HepG2 (cell line): ENCODE measurements around the gene CALCR. TPM values are rescaled to one million over a fixed set of nuclear protein-coding genes. Genes with fewer than 3 reads are reported as not detected.

Experiments
- FOXA3 ChIP-seq: IDR thresholded peaks from 2 replicates; pipeline ENCODE4 v1.6.1; 2016; ENCODE audit warnings: missing genetic modification reagents, missing compliant biosample characterization
- FOXJ3 ChIP-seq: sonication (generic); formaldehyde crosslinking; IDR thresholded peaks from 2 replicates; pipeline ENCODE4 v1.4.0; 2020; ENCODE audit warnings: missing genetic modification reagents, mild to moderate bottlenecking, borderline replicate concordance
- GPN1 ChIP-seq: sonication (generic); formaldehyde crosslinking; IDR thresholded peaks from 2 replicates; pipeline ENCODE4 v1.5.1; 2020; ENCODE audit warnings: missing genetic modification reagents, borderline replicate concordance
- KLF9 ChIP-seq: IDR thresholded peaks from 2 replicates; pipeline ENCODE4 v1.6.1; 2016; ENCODE audit warnings: low read depth
- NFAT5 ChIP-seq: sonication (generic); formaldehyde crosslinking; IDR thresholded peaks from 2 replicates; pipeline ENCODE4 v1.4.0; 2020; ENCODE audit warnings: missing genetic modification reagents
- SNAPC4 ChIP-seq: sonication (generic); formaldehyde crosslinking; IDR thresholded peaks from 2 replicates; pipeline ENCODE4 v1.4.0; 2020; ENCODE audit warnings: mild to moderate bottlenecking, missing genetic modification reagents
- ZNF10 ChIP-seq: sonication (generic); formaldehyde crosslinking; IDR thresholded peaks from 2 replicates; pipeline ENCODE4 v1.4.0; 2020; ENCODE audit warnings: mild to moderate bottlenecking, low read depth, missing genetic modification reagents, borderline replicate concordance
- ZNF543 ChIP-seq: sonication (generic); formaldehyde crosslinking; IDR thresholded peaks from 2 replicates; pipeline ENCODE4 v1.4.0; 2020; ENCODE audit warnings: mild to moderate bottlenecking, missing genetic modification reagents
- ZNF563 ChIP-seq: sonication (generic); formaldehyde crosslinking; IDR thresholded peaks from 2 replicates; pipeline ENCODE4 v1.8.0; 2022; ENCODE audit warnings: mild to moderate bottlenecking, moderate library complexity, missing genetic modification reagents
- ZNF83 ChIP-seq: sonication (generic); formaldehyde crosslinking; IDR thresholded peaks from 2 replicates; pipeline ENCODE4 v1.4.0; 2020; ENCODE audit warnings: missing genetic modification reagents, mild to moderate bottlenecking, borderline replicate concordance
- ZNF841 ChIP-seq: sonication (generic); formaldehyde crosslinking; IDR thresholded peaks from 2 replicates; pipeline ENCODE4 v1.8.1; 2023; ENCODE audit warnings: missing genetic modification reagents, borderline replicate concordance
- polyA plus RNA-seq, 8 experiments: library from polyadenylated mRNA; depleted of rRNA in 3 of 8; stranded (reverse) in 7 of 8; unstranded in 1 of 8; fragments of >200 nt; fragmentation: Illumina TruSeq in 4 of 8; extraction: Trizol in 4 of 8; gene quantifications; 2 replicates each; pipeline versions ENCODE4 v1.2.1 to v1.2.3, GENCODE V29; 2011 to 2016; ENCODE audit warnings: low read depth in 4 of 8, missing spikeins in 1 of 8, mixed read lengths in 1 of 8; ENCODE audit not compliant: insufficient read depth in 1 of 8
- total RNA-seq, 5 experiments: library from RNA; depleted of rRNA; stranded (reverse); fragments of >200 nt; fragmentation: Illumina TruSeq; extraction: Trizol; gene quantifications; 2 replicates each; pipeline ENCODE4 v1.2.3, GENCODE V29; 2016; ENCODE audit warnings: low read depth in 1 of 5

CALCR gene
- total and polyA plus RNA-seq, 2 of the 13 experiments (the other 11 are each of a cell fraction or from before 2014, with no cell fraction given): not detected

- TF ChIP-seq ZNF563 (no peak), FOXA3 (CRISPR knock-in tag) (no peak), ZNF10 (no peak), ZNF543 (CRISPR knock-in tag) (no peak), NFAT5 (no peak), SNAPC4 (no peak), FOXJ3 (no peak), ZNF841 (no peak), KLF9 (no peak), GPN1 (no peak), ZNF83 (no peak)
- TF ChIP-seq, all 625 proteins: peak for 0
Observed at GRCh38 chr7:93574646-93575554, at the start of gene CALCR (continued).
